Measurements from ENCODE around the gene PTGER1. TPM values are rescaled to one million over a fixed set of nuclear protein-coding genes. Genes with fewer than 3 reads are reported as not detected.
A peak's percentile ranks its signal among the peaks of the same experiment; 100 is the strongest.

Gene PTGER1
- polyA plus RNA-seq, 1 donor (not counting 4 experiments of a cell fraction or from before 2014, with no cell fraction given) = not detected

DNA sequence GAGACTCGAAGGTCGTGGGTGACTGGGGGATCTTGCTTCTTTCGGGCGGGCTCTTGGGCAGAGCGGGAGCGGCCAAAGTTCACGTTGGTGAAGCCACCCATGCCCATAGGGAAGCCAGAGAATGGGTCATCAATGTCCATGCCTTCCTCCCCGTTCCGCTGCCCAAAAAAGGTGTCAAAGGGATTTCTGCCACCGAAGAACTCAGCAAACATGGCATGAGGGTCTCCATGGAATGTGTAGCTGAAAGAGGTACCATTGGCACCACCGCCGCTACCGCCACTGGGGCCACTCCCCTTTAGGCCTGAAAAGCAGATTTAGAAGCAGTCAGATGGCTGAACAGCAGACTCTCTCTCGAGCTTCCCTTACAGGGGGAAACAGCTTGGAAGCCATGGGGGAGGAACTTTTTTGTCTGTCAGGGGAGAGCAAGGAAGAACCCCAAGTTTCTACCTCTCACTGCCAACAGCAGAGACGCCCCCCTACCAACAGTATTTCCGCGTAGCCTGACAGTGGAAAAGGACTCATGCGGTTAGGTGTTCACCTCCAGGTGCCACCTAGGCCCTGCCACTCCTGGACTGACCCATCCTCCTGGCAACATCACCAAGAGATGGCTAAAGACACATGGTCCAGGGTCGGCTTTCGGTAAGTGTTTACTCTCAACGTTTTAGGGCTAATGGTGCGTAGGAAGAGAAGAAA lies 41.7 kb upstream of the PTGER1 start:
- H3K4me3 ChIP-seq (ENCODE audit: control insufficient read depth in 2 of 3, extremely low read depth in 1 of 3, insufficient read depth in 2 of 3, low read depth in 1 of 3, low read length in 3 of 3) = peak overlapping the region; percentile 83 to 99 (median 90)
- no peak for TF ChIP-seq EZH2 (IDR thresholded peaks at IDR 0.05; ENCODE audit: low read length)
- TF ChIP-seq, protein P1, sequence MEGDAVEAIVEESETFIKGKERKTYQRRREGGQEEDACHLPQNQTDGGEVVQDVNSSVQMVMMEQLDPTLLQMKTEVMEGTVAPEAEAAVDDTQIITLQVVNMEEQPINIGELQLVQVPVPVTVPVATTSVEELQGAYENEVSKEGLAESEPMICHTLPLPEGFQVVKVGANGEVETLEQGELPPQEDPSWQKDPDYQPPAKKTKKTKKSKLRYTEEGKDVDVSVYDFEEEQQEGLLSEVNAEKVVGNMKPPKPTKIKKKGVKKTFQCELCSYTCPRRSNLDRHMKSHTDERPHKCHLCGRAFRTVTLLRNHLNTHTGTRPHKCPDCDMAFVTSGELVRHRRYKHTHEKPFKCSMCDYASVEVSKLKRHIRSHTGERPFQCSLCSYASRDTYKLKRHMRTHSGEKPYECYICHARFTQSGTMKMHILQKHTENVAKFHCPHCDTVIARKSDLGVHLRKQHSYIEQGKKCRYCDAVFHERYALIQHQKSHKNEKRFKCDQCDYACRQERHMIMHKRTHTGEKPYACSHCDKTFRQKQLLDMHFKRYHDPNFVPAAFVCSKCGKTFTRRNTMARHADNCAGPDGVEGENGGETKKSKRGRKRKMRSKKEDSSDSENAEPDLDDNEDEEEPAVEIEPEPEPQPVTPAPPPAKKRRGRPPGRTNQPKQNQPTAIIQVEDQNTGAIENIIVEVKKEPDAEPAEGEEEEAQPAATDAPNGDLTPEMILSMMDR (optimal IDR thresholded peaks at IDR 0.05 in 1 of 3, IDR thresholded peaks at IDR 0.05 in 1 of 3, conservative IDR thresholded peaks at IDR 0.05 in 1 of 3; ENCODE audit: extremely low read depth in 1 of 3, insufficient read depth in 2 of 3, low read length in 3 of 3) = no peak
- H4K20me1 ChIP-seq (ENCODE audit: control insufficient read depth, extremely low read depth, insufficient read depth, low read length) = peaks cover 24% of the 10 kb centered on the region
- peak overlapping the region; percentile 94 for H3K4me2 ChIP-seq (ENCODE audit: control insufficient read depth, extremely low read depth, insufficient read depth, low read depth, low read length)
- DNase-seq (ENCODE audit: low read depth, low spot score) (no peak), FAIRE-seq (no peak)
- dilution Hi-C loops (cut with MboI; ENCODE audit: extremely low pct_ligation_motif_present, low sequenced_read_pairs) = no loop called here
- H3K36me3 ChIP-seq (ENCODE audit: control insufficient read depth in 2 of 2, extremely low read depth in 1 of 2, insufficient read depth in 2 of 2, low read length in 2 of 2) = peaks cover 24 to 35% of the 10 kb centered on the region in 2 experiments
- peaks cover 4% of the 10 kb centered on the region for H3K9me1 ChIP-seq (ENCODE audit: control insufficient read depth, extremely low read depth, insufficient read depth, low read length)
- no peak overlapping the region for H2AFZ ChIP-seq (ENCODE audit: control insufficient read depth, low read length)
- peak overlapping the region; percentile 94 for H3K27ac ChIP-seq (ENCODE audit: control insufficient read depth, insufficient read depth, low read length)
- H3K9ac ChIP-seq (ENCODE audit: control insufficient read depth, extremely low read depth, insufficient read depth, low read length) = peak overlapping the region; percentile 99
- no peaks in the 10 kb centered on the region for H3K27me3 ChIP-seq (ENCODE audit: control insufficient read depth, extremely low read depth, insufficient read depth, low read length)
- H3K79me2 ChIP-seq (ENCODE audit: control insufficient read depth, insufficient read depth, low read length) = peaks cover 31% of the 10 kb centered on the region
- no peaks in the 10 kb centered on the region for H3K9me3 ChIP-seq (ENCODE audit: control insufficient read depth, low read depth, low read length)
- H3K4me1 ChIP-seq (ENCODE audit: control insufficient read depth, extremely low read depth, insufficient read depth, low read length) = peaks cover 35% of the 10 kb centered on the region

DNA sequence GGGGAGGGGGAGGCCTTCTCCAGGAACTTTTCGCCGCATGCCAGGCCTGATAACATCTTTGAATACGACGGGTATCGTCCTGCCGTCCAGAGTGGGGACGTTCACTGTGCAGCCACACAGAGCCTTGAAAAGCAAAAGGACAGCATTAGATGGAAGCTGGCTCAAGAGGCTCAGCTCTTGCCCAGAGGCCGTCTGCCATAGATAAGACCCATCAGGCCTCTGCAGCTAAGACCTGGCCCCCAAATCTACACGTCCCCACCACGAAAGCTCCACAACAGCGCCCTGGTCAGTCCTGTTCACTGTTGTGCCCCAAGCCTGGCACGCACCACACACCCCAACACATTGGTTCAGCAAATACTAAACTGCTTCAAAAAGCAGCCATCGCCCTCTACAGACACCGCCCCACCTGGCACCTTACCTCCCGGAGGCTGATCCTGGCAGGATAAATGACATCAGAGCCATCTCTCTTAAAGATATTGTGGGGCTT lies 40.9 kb upstream of the PTGER1 start:
- no peak for FAIRE-seq
- TF ChIP-seq, protein P1 (optimal IDR thresholded peaks at IDR 0.05 in 1 of 3, IDR thresholded peaks at IDR 0.05 in 1 of 3, conservative IDR thresholded peaks at IDR 0.05 in 1 of 3; ENCODE audit: extremely low read depth in 1 of 3, insufficient read depth in 2 of 3, low read length in 3 of 3) = peak; percentile 8 to 63 (median 47)
- no peak for TF ChIP-seq EZH2 (IDR thresholded peaks at IDR 0.05; ENCODE audit: low read length)
- Histone ChIP-seq H3K79me2 (ENCODE audit: control insufficient read depth, insufficient read depth, low read length) (peaks cover 31% of the 10 kb centered on the region), H3K4me2 (ENCODE audit: control insufficient read depth, extremely low read depth, insufficient read depth, low read depth, low read length) (peak overlapping the region; percentile 94), H3K4me1 (ENCODE audit: control insufficient read depth, extremely low read depth, insufficient read depth, low read length) (peaks cover 41% of the 10 kb centered on the region), H3K9me3 (ENCODE audit: control insufficient read depth, low read depth, low read length) (no peaks in the 10 kb centered on the region), H4K20me1 (ENCODE audit: control insufficient read depth, extremely low read depth, insufficient read depth, low read length) (peaks cover 24% of the 10 kb centered on the region), H3K27ac (ENCODE audit: control insufficient read depth, insufficient read depth, low read length) (peak overlapping the region; percentile 94), H3K36me3 (ENCODE audit: control insufficient read depth in 2 of 2, extremely low read depth in 1 of 2, insufficient read depth in 2 of 2, low read length in 2 of 2) (peaks cover 24 to 35% of the 10 kb centered on the region in 2 experiments), H3K9me1 (ENCODE audit: control insufficient read depth, extremely low read depth, insufficient read depth, low read length) (peaks cover 4% of the 10 kb centered on the region), H3K4me3 (ENCODE audit: control insufficient read depth in 2 of 3, extremely low read depth in 1 of 3, insufficient read depth in 2 of 3, low read depth in 1 of 3, low read length in 3 of 3) (peak overlapping the region; percentile 83 to 99 (median 90)), H3K9ac (ENCODE audit: control insufficient read depth, extremely low read depth, insufficient read depth, low read length) (peak overlapping the region; percentile 99), H3K27me3 (ENCODE audit: control insufficient read depth, extremely low read depth, insufficient read depth, low read length) (no peaks in the 10 kb centered on the region), H2AFZ (ENCODE audit: control insufficient read depth, low read length) (no peak overlapping the region)
- dilution Hi-C loops (cut with MboI; ENCODE audit: extremely low pct_ligation_motif_present, low sequenced_read_pairs) = no loop called here
- DNase-seq (ENCODE audit: low read depth, low spot score) = no peak

Measured in keratinocyte (primary cell).